Stimulated activated CD4-positive, alpha-beta T cell treated with anti-CD3 and anti-CD28 coated beads, TNF-alpha, amount 100 ng/mL, for 4 hours (primary cell): Measurements from ENCODE around the gene RORC.
"Not testable (repeated sequence)": the region's sequence is repeated elsewhere in the genome, so short reads cannot be mapped to it uniquely, and the experiment has no call there.

Experiments
- DNase-seq, 3 experiments: peaks; one replicate each; pipeline ENCODE4 v3.0.0-alpha.2; 2020; ENCODE audit warnings: low read depth in 3 of 3

The RORC gene

GRCh38 chr1:151831605-151832004, at the start of gene RORC:
Gene RORC (minus strand): TSS chr1:151831802. CDS start chr1:151831764, 38 bp downstream.
- DNase-seq: no peak

- DNase-seq: no peak
Measured at GRCh38 chr1:151875419-151876097, 44.0 kb upstream of the RORC start.

GRCh38 chr1:151872776-151873175, 41.2 kb upstream of the RORC start:
- not testable (repeated sequence) for DNase-seq

- no peak for DNase-seq
Measured at GRCh38 chr1:151871284-151872030, 39.9 kb upstream of the RORC start.

- no peak for DNase-seq
Measured at GRCh38 chr1:151868486-151868885, 36.9 kb upstream of the RORC start.

GRCh38 chr1:151867765-151868411, 36.3 kb upstream of the RORC start:
- no peak for DNase-seq

GRCh38 chr1:151867321-151867720, 35.7 kb upstream of the RORC start:
- no peak for DNase-seq

- no peak for DNase-seq
Measured at GRCh38 chr1:151864411-151864810, 32.8 kb upstream of the RORC start.

- no peak for DNase-seq
Measured at GRCh38 chr1:151862604-151863003, 31.0 kb upstream of the RORC start.

- no peak for DNase-seq
Measured at GRCh38 chr1:151860504-151861187, 29.0 kb upstream of the RORC start.

- DNase-seq: no peak
Measured at GRCh38 chr1:151859891-151860293, 28.3 kb upstream of the RORC start.

- DNase-seq: no peak
Measured at GRCh38 chr1:151858886-151859665, 27.5 kb upstream of the RORC start.

- DNase-seq: no peak
Measured at GRCh38 chr1:151858030-151858746, 26.6 kb upstream of the RORC start.

GRCh38 chr1:151855933-151856332, 24.3 kb upstream of the RORC start:
- no peak for DNase-seq

- DNase-seq: not testable (repeated sequence)
Measured at GRCh38 chr1:151855516-151855915, 23.9 kb upstream of the RORC start.

- DNase-seq: no peak
Measured at GRCh38 chr1:151854658-151855057, 23.1 kb upstream of the RORC start.

GRCh38 chr1:151853411-151853943, 21.9 kb upstream of the RORC start, which contains the start of gene THEM5:
Gene THEM5 (minus strand): TSS chr1:151853712. CDS start chr1:151853565, 147 bp downstream.
- DNase-seq: no peak

GRCh38 chr1:151852733-151853132, 21.1 kb upstream of the RORC start:
- DNase-seq: no peak

GRCh38 chr1:151851886-151852285, 20.3 kb upstream of the RORC start:
- DNase-seq: no peak

- no peak for DNase-seq
Measured at GRCh38 chr1:151849871-151850270, 18.3 kb upstream of the RORC start.
